Fibroblast of villous mesenchyme (primary cell): Measurements from ENCODE around the gene SLC22A17. TPM values are rescaled to one million over a fixed set of nuclear protein-coding genes. Genes with fewer than 3 reads are reported as not detected.
"Not testable (repeated sequence)": the region's sequence is repeated elsewhere in the genome, so short reads cannot be mapped to it uniquely, and the experiment has no call there.

Source experiments
- DNase-seq: peaks from one replicate; pipeline ENCODE4 v3.0.0-alpha.2; 2010; ENCODE audit warnings: low read depth
- H3K4me3 ChIP-seq: 2 replicates; pipeline ENCODE4 v1.5.1; 2011; ENCODE audit warnings: low read depth, mild to moderate bottlenecking, low read length
- CTCF ChIP-seq: IDR thresholded peaks from 2 replicates; pipeline ENCODE4 v1.5.1; 2012; ENCODE audit warnings: low read depth, mild to moderate bottlenecking, low read length; ENCODE audit not compliant: insufficient read depth
- total RNA-seq: library from RNA; depleted of rRNA; stranded (reverse); fragments of >200 nt; gene quantifications from 2 replicates; pipeline ENCODE4 v1.2.3, GENCODE V29; 2012

The SLC22A17 gene
- total RNA-seq, 1 donor, result 16.4 TPM

GRCh38 chr14:23396126-23396525, 43.4 kb upstream of the SLC22A17 start:
- no peak for TF ChIP-seq CTCF
- no peak for DNase-seq
- H3K4me3 ChIP-seq, result no peak overlapping the region

- no peak for TF ChIP-seq CTCF
- no peak overlapping the region for H3K4me3 ChIP-seq
- DNase-seq, result no peak
Observed at GRCh38 chr14:23392613-23393012, 39.9 kb upstream of the SLC22A17 start.

- not testable (repeated sequence) for DNase-seq, H3K4me3 ChIP-seq
Observed at GRCh38 chr14:23389871-23390270, 37.2 kb upstream of the SLC22A17 start.

- DNase-seq, result no peak
- TF ChIP-seq CTCF, result no peak
- H3K4me3 ChIP-seq, result no peak overlapping the region
Observed at GRCh38 chr14:23389396-23389795, 36.7 kb upstream of the SLC22A17 start.

GRCh38 chr14:23388996-23389395, 36.3 kb upstream of the SLC22A17 start:
- H3K4me3 ChIP-seq, result no peak overlapping the region
- TF ChIP-seq CTCF, result no peak
- no peak for DNase-seq

GRCh38 chr14:23387916-23388882, 35.5 kb upstream of the SLC22A17 start:
- no peak for TF ChIP-seq CTCF
- no peak overlapping the region for H3K4me3 ChIP-seq
- DNase-seq, result no peak

GRCh38 chr14:23386999-23387398, 34.3 kb upstream of the SLC22A17 start:
- TF ChIP-seq CTCF, result no peak
- DNase-seq, result no peak
- H3K4me3 ChIP-seq, result no peak overlapping the region

GRCh38 chr14:23386266-23386657, 33.6 kb upstream of the SLC22A17 start:
- not testable (repeated sequence) for H3K4me3 ChIP-seq, DNase-seq
